ENCODE measurements around the gene POLR3A.

GRCh38 chr10:78035437-78035836, 6.1 kb upstream of the POLR3A start:
- TF ChIP-seq POLR2AphosphoS5 (IDR thresholded peaks at IDR 0.05; ENCODE audit: low read depth, low read length) (no peak), SMC3 (IDR thresholded peaks at IDR 0.05; ENCODE audit: low read depth, low read length) (no peak), MAX (IDR thresholded peaks at IDR 0.05; ENCODE audit: low read depth) (no peak), PBX3 (IDR thresholded peaks at IDR 0.05) (no peak), CTCF (IDR thresholded peaks at IDR 0.05) (no peak), TCF12 (IDR thresholded peaks at IDR 0.05) (no peak)

All from SK-N-SH (cell line).